Measurements from ENCODE around the gene VCL. TPM values are rescaled to one million over a fixed set of nuclear protein-coding genes. Genes with fewer than 3 reads are reported as not detected.

The VCL gene
- total RNA-seq, 4 donors from 2014 or later = 54.8 to 92.9 (median 64.7) TPM

GRCh38 chr10:73975388-73975787, 22.5 kb upstream of the VCL start:
- peaks cover 6% of the 10 kb centered on the region for H3K4me1 ChIP-seq
- TF ChIP-seq POLR2AphosphoS5 (IDR thresholded peaks at IDR 0.05) (no peak), CTCF (IDR thresholded peaks at IDR 0.05) (no peak), EP300 (IDR thresholded peaks at IDR 0.05) (no peak), POLR2A (IDR thresholded peaks at IDR 0.05) (no peak)
- WGBS = 93% methylated on average over 4 of the region's 4 CpGs
- H3K27me3 ChIP-seq = no peaks in the 10 kb centered on the region
- H3K4me3 ChIP-seq = no peak overlapping the region
- no peak for DNase-seq (ENCODE audit: low spot score in 2 of 2)
- no peaks in the 10 kb centered on the region for H3K9me3 ChIP-seq
- no peak overlapping the region for H3K27ac ChIP-seq
- H3K36me3 ChIP-seq = no peaks in the 10 kb centered on the region

GRCh38 chr10:73979141-73979808, 18.6 kb upstream of the VCL start:
- H3K4me3 ChIP-seq = no peak overlapping the region
- H3K36me3 ChIP-seq = no peaks in the 10 kb centered on the region
- H3K9me3 ChIP-seq = no peaks in the 10 kb centered on the region
- no peak for DNase-seq (ENCODE audit: low spot score in 2 of 2)
- no peaks in the 10 kb centered on the region for H3K27me3 ChIP-seq
- H3K27ac ChIP-seq = no peak overlapping the region
- TF ChIP-seq POLR2AphosphoS5 (IDR thresholded peaks at IDR 0.05) = no peak
- no peak for TF ChIP-seq POLR2A (IDR thresholded peaks at IDR 0.05)
- TF ChIP-seq CTCF (IDR thresholded peaks at IDR 0.05) = no peak
- TF ChIP-seq EP300 (IDR thresholded peaks at IDR 0.05) = no peak
- 63% methylated on average over 4 of the region's 4 CpGs for WGBS
- peaks cover 9% of the 10 kb centered on the region for H3K4me1 ChIP-seq

GRCh38 chr10:73979809-73980433, 18.0 kb upstream of the VCL start:
- H3K27ac ChIP-seq = no peak overlapping the region
- no peaks in the 10 kb centered on the region for H3K27me3 ChIP-seq
- DNase-seq (ENCODE audit: low spot score in 2 of 2) = no peak
- TF ChIP-seq POLR2AphosphoS5 (IDR thresholded peaks at IDR 0.05) = no peak
- no peak for TF ChIP-seq POLR2A (IDR thresholded peaks at IDR 0.05)
- no peak for TF ChIP-seq CTCF (IDR thresholded peaks at IDR 0.05)
- TF ChIP-seq EP300 (IDR thresholded peaks at IDR 0.05) = no peak
- H3K36me3 ChIP-seq = no peaks in the 10 kb centered on the region
- no peak overlapping the region for H3K4me3 ChIP-seq
- no peaks in the 10 kb centered on the region for H3K9me3 ChIP-seq
- peaks cover 9% of the 10 kb centered on the region for H3K4me1 ChIP-seq
- 78% methylated on average over 4 of the region's 4 CpGs for WGBS

- no peak for DNase-seq (ENCODE audit: low spot score in 2 of 2)
- TF ChIP-seq POLR2A (IDR thresholded peaks at IDR 0.05) = no peak
- TF ChIP-seq CTCF (IDR thresholded peaks at IDR 0.05) = no peak
- TF ChIP-seq EP300 (IDR thresholded peaks at IDR 0.05) = no peak
- H3K36me3 ChIP-seq = no peaks in the 10 kb centered on the region
- H3K9me3 ChIP-seq = no peaks in the 10 kb centered on the region
- no peak overlapping the region for H3K27ac ChIP-seq
- no peaks in the 10 kb centered on the region for H3K27me3 ChIP-seq
- peaks cover 9% of the 10 kb centered on the region for H3K4me1 ChIP-seq
- 93% methylated on average over 3 of the region's 3 CpGs for WGBS
- no peak overlapping the region for H3K4me3 ChIP-seq
Measured at GRCh38 chr10:73981812-73982211, 16.1 kb upstream of the VCL start.

- Histone ChIP-seq H3K27ac (no peak overlapping the region), H3K27me3 (no peaks in the 10 kb centered on the region)
Measured at GRCh38 chr10:73983096-73984047, 14.5 kb upstream of the VCL start.

More at GRCh38 chr10:73983096-73984047, 14.5 kb upstream of the VCL start:
- TF ChIP-seq POLR2A (IDR thresholded peaks at IDR 0.05) = no peak
- no peak for TF ChIP-seq EP300 (IDR thresholded peaks at IDR 0.05)
- TF ChIP-seq CTCF (IDR thresholded peaks at IDR 0.05) = no peak
- TF ChIP-seq POLR2AphosphoS5 (IDR thresholded peaks at IDR 0.05) = no peak
- DNase-seq (ENCODE audit: low spot score in 2 of 2) = no peak
- 67% methylated on average over 8 of the region's 8 CpGs for WGBS
- Histone ChIP-seq H3K4me1 (peaks cover 9% of the 10 kb centered on the region), H3K36me3 (no peaks in the 10 kb centered on the region), H3K4me3 (no peak overlapping the region), H3K9me3 (no peaks in the 10 kb centered on the region)

All from suprapubic skin (tissue), 4 donors.